ENCODE measurements around the gene SH3PXD2A. TPM values are rescaled to one million over a fixed set of nuclear protein-coding genes. Genes with fewer than 3 reads are reported as not detected.

The SH3PXD2A gene
- total RNA-seq, 1 experiment from 2014 or later = 4.5 TPM

DNA sequence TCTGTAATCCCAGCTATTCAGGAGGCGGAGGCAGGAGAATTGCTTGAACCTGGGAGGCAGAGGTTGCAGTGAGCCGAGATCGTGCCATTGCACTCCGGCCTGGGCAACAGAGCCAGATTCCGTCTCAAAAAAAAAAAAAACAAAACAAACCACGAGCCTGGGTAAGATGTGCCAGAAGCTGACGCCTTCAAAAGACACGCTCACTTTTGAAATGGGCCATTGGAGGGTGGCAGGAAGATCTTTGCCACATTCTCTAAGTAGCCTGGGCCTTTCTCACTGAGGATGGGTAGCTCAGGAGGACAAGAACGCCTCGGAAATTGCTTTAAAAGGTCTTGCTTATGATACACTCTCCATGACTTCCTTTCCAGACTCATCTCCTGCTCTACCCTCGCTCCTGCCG, 172.7 kb downstream of the SH3PXD2A start:
- Mint-ChIP-seq H3K4me1 (peaks cover 21 to 42% of the 10 kb centered on the region in 2 experiments), H3K27ac (no peak overlapping the region), H3K4me3 (no peak overlapping the region), H3K9me3 (no peaks in the 10 kb centered on the region), H3K36me3 (ENCODE audit: insufficient read depth in 1 of 3, low read depth in 3 of 3) (no peaks in the 10 kb centered on the region), H3K27me3 (ENCODE audit: low read depth) (no peaks in the 10 kb centered on the region; the same call in 1 of the 2 replicates)
- H3K4me2 ChIP-seq (ENCODE audit: insufficient read depth, insufficient read length, low read length) = no peak overlapping the region
- H2BK5ac ChIP-seq (ENCODE audit: insufficient read length, low read length) = no peak overlapping the region
- no peaks in the 10 kb centered on the region for H3K79me2 ChIP-seq (ENCODE audit: insufficient read depth, low read length)
- TF ChIP-seq, protein P1, sequence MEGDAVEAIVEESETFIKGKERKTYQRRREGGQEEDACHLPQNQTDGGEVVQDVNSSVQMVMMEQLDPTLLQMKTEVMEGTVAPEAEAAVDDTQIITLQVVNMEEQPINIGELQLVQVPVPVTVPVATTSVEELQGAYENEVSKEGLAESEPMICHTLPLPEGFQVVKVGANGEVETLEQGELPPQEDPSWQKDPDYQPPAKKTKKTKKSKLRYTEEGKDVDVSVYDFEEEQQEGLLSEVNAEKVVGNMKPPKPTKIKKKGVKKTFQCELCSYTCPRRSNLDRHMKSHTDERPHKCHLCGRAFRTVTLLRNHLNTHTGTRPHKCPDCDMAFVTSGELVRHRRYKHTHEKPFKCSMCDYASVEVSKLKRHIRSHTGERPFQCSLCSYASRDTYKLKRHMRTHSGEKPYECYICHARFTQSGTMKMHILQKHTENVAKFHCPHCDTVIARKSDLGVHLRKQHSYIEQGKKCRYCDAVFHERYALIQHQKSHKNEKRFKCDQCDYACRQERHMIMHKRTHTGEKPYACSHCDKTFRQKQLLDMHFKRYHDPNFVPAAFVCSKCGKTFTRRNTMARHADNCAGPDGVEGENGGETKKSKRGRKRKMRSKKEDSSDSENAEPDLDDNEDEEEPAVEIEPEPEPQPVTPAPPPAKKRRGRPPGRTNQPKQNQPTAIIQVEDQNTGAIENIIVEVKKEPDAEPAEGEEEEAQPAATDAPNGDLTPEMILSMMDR (conservative IDR thresholded peaks at IDR 0.05) = no peak
- no peak overlapping the region for H4K8ac ChIP-seq (replicated peaks; ENCODE audit: insufficient read length, low read depth, low read length)
- no peak overlapping the region for H3K23ac ChIP-seq (ENCODE audit: insufficient read length, low read depth, low read length)
- H3K18ac ChIP-seq (ENCODE audit: insufficient read length, low read depth, low read length) = no peak overlapping the region
- H2BK15ac ChIP-seq (ENCODE audit: low read depth, low read length) = no peak overlapping the region
- no peak overlapping the region for H2BK12ac ChIP-seq (ENCODE audit: insufficient read length, low read depth, low read length)
- H3K56ac ChIP-seq (ENCODE audit: insufficient read length, low read depth, low read length) = no peak overlapping the region
- no peak overlapping the region for H3K14ac ChIP-seq (ENCODE audit: insufficient read depth, low read length)
- H4K20me1 ChIP-seq (ENCODE audit: control insufficient read depth, insufficient read depth, insufficient read length) = no peaks in the 10 kb centered on the region
- H3K27ac ChIP-seq (ENCODE audit: insufficient read length, low read depth, low read length) = no peak overlapping the region
- H2AK5ac ChIP-seq (ENCODE audit: insufficient read length, low read length) = no peak overlapping the region
- H3K23me2 ChIP-seq (ENCODE audit: insufficient read length, low read depth, low read length, poor library complexity, severe bottlenecking) = no peaks in the 10 kb centered on the region
- no peaks in the 10 kb centered on the region for H3K79me1 ChIP-seq (ENCODE audit: insufficient read depth, low read depth, low read length, poor library complexity, severe bottlenecking)
- no peaks in the 10 kb centered on the region for H3K4me1 ChIP-seq (ENCODE audit: insufficient read depth, low read length)
- H2BK20ac ChIP-seq (ENCODE audit: low read depth, low read length, poor library complexity, severe bottlenecking) = no peak overlapping the region
- H4K91ac ChIP-seq (ENCODE audit: insufficient read length, low read depth, low read length) = no peak overlapping the region
- H3K4ac ChIP-seq (ENCODE audit: low read depth, low read length) = no peak overlapping the region
- no peak overlapping the region for H3K9ac ChIP-seq (ENCODE audit: extremely low read depth, insufficient read length, low read length)
- H3K27me3 ChIP-seq (ENCODE audit: insufficient read depth, low read length) = no peaks in the 10 kb centered on the region
- H2BK120ac ChIP-seq (ENCODE audit: low read depth, low read length, poor library complexity, severe bottlenecking) = no peak overlapping the region
- no CpG with 5 or more reads among the region's 12 CpGs for WGBS (ENCODE audit: extremely low coverage, insufficient read length, low lambda C conversion rate)
- H2AFZ ChIP-seq (ENCODE audit: low read length) = no peak overlapping the region
- H3K9me3 ChIP-seq (ENCODE audit: control insufficient read depth, low read depth, low read length) = no peaks in the 10 kb centered on the region
- no peak overlapping the region for H4K5ac ChIP-seq (ENCODE audit: insufficient read length, low read depth, low read length)
- no peak overlapping the region for H3T11ph ChIP-seq (ENCODE audit: low read length)
- DNase-seq = no peak

All from H9 (cell line).